HG02623 (cell line): Measurements from ENCODE around the gene CRTC1.
"Not testable (repeated sequence)": the region's sequence is repeated elsewhere in the genome, so short reads cannot be mapped to it uniquely, and the experiment has no call there.

ENCODE experiments used
- ATAC-seq: cut with Tn5 transposase; IDR thresholded peaks from one replicate; pipeline ENCODE4 v1.9.1; 2021; ENCODE audit warnings: moderate library complexity; ENCODE audit not compliant: unreplicated experiment

Gene CRTC1

GRCh38 chr19:18796239-18796638 lies 112.8 kb downstream of the CRTC1 start:
- no peak for ATAC-seq

GRCh38 chr19:18798384-18799352 lies 115.2 kb downstream of the CRTC1 start:
- ATAC-seq, result no peak

GRCh38 chr19:18799389-18799970 lies 116.0 kb downstream of the CRTC1 start:
- no peak for ATAC-seq

GRCh38 chr19:18800079-18800478 lies 116.6 kb downstream of the CRTC1 start:
- ATAC-seq, result no peak

- ATAC-seq, result no peak
Measured at GRCh38 chr19:18800636-18801035, 117.2 kb downstream of the CRTC1 start.

GRCh38 chr19:18802354-18802753 lies 118.9 kb downstream of the CRTC1 start:
- no peak for ATAC-seq

- ATAC-seq, result no peak
Measured at GRCh38 chr19:18803550-18804138, 120.2 kb downstream of the CRTC1 start.

GRCh38 chr19:18804139-18804601 lies 120.7 kb downstream of the CRTC1 start:
- no peak for ATAC-seq

- ATAC-seq, result no peak
Measured at GRCh38 chr19:18804643-18805042, 121.2 kb downstream of the CRTC1 start.

- ATAC-seq, result no peak
Measured at GRCh38 chr19:18807861-18808331, 124.4 kb downstream of the CRTC1 start.

- no peak for ATAC-seq
Measured at GRCh38 chr19:18809149-18809868, 125.8 kb downstream of the CRTC1 start.

- not testable (repeated sequence) for ATAC-seq
Measured at GRCh38 chr19:18811638-18812037, 128.2 kb downstream of the CRTC1 start.

GRCh38 chr19:18814063-18814462 lies 130.6 kb downstream of the CRTC1 start:
- ATAC-seq, result no peak

GRCh38 chr19:18815673-18816072 lies 132.2 kb downstream of the CRTC1 start:
- no peak for ATAC-seq

GRCh38 chr19:18816645-18817044 lies 133.2 kb downstream of the CRTC1 start:
- ATAC-seq, result not testable (repeated sequence)

- no peak for ATAC-seq
Measured at GRCh38 chr19:18817574-18817973, 134.1 kb downstream of the CRTC1 start.

GRCh38 chr19:18828786-18829185 lies 145.3 kb downstream of the CRTC1 start:
- ATAC-seq, result no peak

- no peak for ATAC-seq
Measured at GRCh38 chr19:18830488-18830887, 147.0 kb downstream of the CRTC1 start.

- ATAC-seq, result peak; percentile 77
Measured at GRCh38 chr19:18831524-18832305, 148.2 kb downstream of the CRTC1 start, which contains the start of gene UPF1. TSS of gene UPF1 (plus strand) at chr19:18831959. CDS start at chr19:18832210, 251 bp downstream.
